Measurements from ENCODE around the gene SCART1. TPM values are rescaled to one million over a fixed set of nuclear protein-coding genes. Genes with fewer than 3 reads are reported as not detected.

Gene SCART1
- total and polyA plus RNA-seq, 10 of the 15 experiments (the other 5 are each of a cell fraction or from before 2014, with no cell fraction given), result 0.05 to 22.0 (median 0.58) TPM

DNA sequence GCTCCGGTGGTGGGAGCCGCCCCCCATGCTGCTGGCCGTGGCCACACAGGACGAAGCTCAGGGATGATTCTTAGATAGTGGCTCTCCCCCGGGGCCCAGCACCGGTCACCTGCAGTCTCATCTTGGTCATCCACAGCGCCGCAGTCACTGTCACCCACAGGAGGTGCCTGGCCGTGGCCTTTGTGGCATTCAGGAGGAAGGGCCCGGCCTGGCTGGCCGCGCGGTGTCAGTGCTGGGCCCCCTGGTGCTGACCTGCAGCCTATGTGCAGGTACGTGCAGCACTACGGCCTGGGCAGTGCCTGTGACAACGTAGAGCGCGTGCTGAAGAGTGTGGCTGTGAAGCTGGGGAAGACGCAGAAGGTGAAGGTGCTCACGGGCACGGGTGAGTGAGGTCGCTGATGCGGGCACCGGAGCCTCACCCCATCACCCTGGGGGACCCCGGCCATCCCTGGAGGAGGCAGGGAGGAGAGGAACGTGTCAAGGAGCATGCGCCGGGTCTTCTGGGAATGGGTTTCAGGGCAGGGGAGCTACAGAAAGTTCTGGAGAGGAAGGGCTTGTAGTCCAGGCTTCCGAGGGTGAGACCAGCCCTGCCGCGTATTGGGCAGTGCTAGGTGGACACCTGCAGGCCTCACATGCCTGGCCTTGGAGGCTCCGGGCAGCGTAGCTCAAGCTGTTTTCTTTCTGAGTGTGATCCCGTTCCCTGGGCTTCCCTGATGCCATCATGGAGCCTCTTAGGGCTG is 34.4 kb upstream of the SCART1 start:
- RAD21 ChIA-PET (ENCODE audit: unreplicated experiment), result no interaction called here
- TF ChIP-seq TBL1XR1 (IDR thresholded peaks at IDR 0.05; ENCODE audit: low read depth, low read length) (no peak), POLR2A (IDR thresholded peaks at IDR 0.05; ENCODE audit: low read depth, low read length) (0 out of 2 replicates have a peak, but pooled peaks have one; percentile 1)
- ATAC-seq (no peak), FAIRE-seq (no peak), DNase-seq (ENCODE audit: low read depth, low spot score) (no peak)
- Histone ChIP-seq H3K4me3 (no peak overlapping the region), H3K4me1 (ENCODE audit: control insufficient read depth, insufficient read depth, low read length) (no peaks in the 10 kb centered on the region), H3K4me2 (ENCODE audit: control insufficient read depth, insufficient read depth) (no peak overlapping the region), H2AFZ (ENCODE audit: control insufficient read depth, low read depth, low read length) (no peak overlapping the region), H3K79me2 (ENCODE audit: control insufficient read depth, insufficient read depth, low read length) (no peaks in the 10 kb centered on the region), H3K36me3 (ENCODE audit: control insufficient read depth in 2 of 2, insufficient read depth in 2 of 2, low read length in 1 of 2) (peaks cover 4 to 17% of the 10 kb centered on the region in 2 experiments), H3K9me3 (replicated peaks; ENCODE audit: control insufficient read depth, insufficient read depth, low read length) (no peaks in the 10 kb centered on the region; the same call in 2 of the 3 replicates), H3K27me3 (replicated peaks in 1 of 2; ENCODE audit: control insufficient read depth in 2 of 2, insufficient read depth in 2 of 2, low read length in 1 of 2) (no peaks in the 10 kb centered on the region), H3K27ac (ENCODE audit: control insufficient read depth, insufficient read depth) (no peak overlapping the region), H4K20me1 (ENCODE audit: control insufficient read depth, insufficient read depth) (no peaks in the 10 kb centered on the region), H3K9ac (ENCODE audit: control insufficient read depth, insufficient read depth, low read length) (no peak overlapping the region)
- SMC1A ChIA-PET (ENCODE audit: uncharacterized antibody, unreplicated experiment), result no interaction called here
- in situ Hi-C loops (cut with MboI), result no loop called here
- 93% methylated on average over 34 of the region's 34 CpGs for WGBS (ENCODE audit: insufficient coverage, insufficient replicate concordance, low lambda C conversion rate, missing lambda C conversion rate)
- no TSS peak for BruUV-seq (replicated peaks)
- POLR2A ChIA-PET, result no interaction called here
- intact Hi-C loops (cut with micrococcal nuclease; ENCODE audit: unreplicated experiment), result no loop called here
- CTCF ChIA-PET, result no interaction called here

- H3K9me3 ChIP-seq (replicated peaks; ENCODE audit: control insufficient read depth, insufficient read depth, low read length), result no peaks in the 10 kb centered on the region; the same call in 2 of the 3 replicates
- BruUV-seq (replicated peaks), result no TSS peak
- H3K27me3 ChIP-seq (replicated peaks in 1 of 2; ENCODE audit: control insufficient read depth in 2 of 2, insufficient read depth in 2 of 2, low read length in 1 of 2), result no peaks in the 10 kb centered on the region
- no peak for FAIRE-seq
- intact Hi-C loops (cut with micrococcal nuclease; ENCODE audit: unreplicated experiment) (no loop called here), in situ Hi-C loops (cut with MboI) (loop anchor here (5.0 kb wide), 1 partner anchor 152 kb away; no protein-coding TSS in a partner anchor)
- WGBS (ENCODE audit: insufficient coverage, insufficient replicate concordance, low lambda C conversion rate, missing lambda C conversion rate), result 94% methylated on average over 17 of the region's 17 CpGs
- SMC1A ChIA-PET (ENCODE audit: uncharacterized antibody, unreplicated experiment), result no interaction called here
- no peaks in the 10 kb centered on the region for H3K79me2 ChIP-seq (ENCODE audit: control insufficient read depth, insufficient read depth, low read length)
- H2AFZ ChIP-seq (ENCODE audit: control insufficient read depth, low read depth, low read length), result no peak overlapping the region
- no peak overlapping the region for H3K27ac ChIP-seq (ENCODE audit: control insufficient read depth, insufficient read depth)
- peaks cover 4 to 17% of the 10 kb centered on the region in 2 experiments for H3K36me3 ChIP-seq (ENCODE audit: control insufficient read depth in 2 of 2, insufficient read depth in 2 of 2, low read length in 1 of 2)
- CTCF ChIA-PET, result no interaction called here
- H3K4me3 ChIP-seq, result no peak overlapping the region
- no peak for DNase-seq (ENCODE audit: low read depth, low spot score)
- no peak overlapping the region for H3K4me2 ChIP-seq (ENCODE audit: control insufficient read depth, insufficient read depth)
- RAD21 ChIA-PET (ENCODE audit: unreplicated experiment), result no interaction called here
- TF ChIP-seq TCF12 (IDR thresholded peaks at IDR 0.05; ENCODE audit: low read depth, low read length), result no peak
- no peak for TF ChIP-seq MTA2 (IDR thresholded peaks at IDR 0.05; ENCODE audit: low read depth)
- peak; percentile 18; the same call in 1 of the 2 replicates for TF ChIP-seq POLR2A (IDR thresholded peaks at IDR 0.05; ENCODE audit: low read depth, low read length)
- POLR2A ChIA-PET, result no interaction called here
- no peak overlapping the region for H3K9ac ChIP-seq (ENCODE audit: control insufficient read depth, insufficient read depth, low read length)
- no peaks in the 10 kb centered on the region for H3K4me1 ChIP-seq (ENCODE audit: control insufficient read depth, insufficient read depth, low read length)
- ATAC-seq, result no peak
- no peaks in the 10 kb centered on the region for H4K20me1 ChIP-seq (ENCODE audit: control insufficient read depth, insufficient read depth)
These were observed 33.7 kb upstream of the SCART1 start for GRCh38 chr10:133420028-133420427.
